HS-27A (cell line): Measurements from ENCODE around the gene AOAH.

Experiments
- DNase-seq: peaks from one replicate; pipeline ENCODE4 v3.0.0-alpha.2; 2012; ENCODE audit warnings: low read depth, missing footprints

The AOAH gene, protein sequence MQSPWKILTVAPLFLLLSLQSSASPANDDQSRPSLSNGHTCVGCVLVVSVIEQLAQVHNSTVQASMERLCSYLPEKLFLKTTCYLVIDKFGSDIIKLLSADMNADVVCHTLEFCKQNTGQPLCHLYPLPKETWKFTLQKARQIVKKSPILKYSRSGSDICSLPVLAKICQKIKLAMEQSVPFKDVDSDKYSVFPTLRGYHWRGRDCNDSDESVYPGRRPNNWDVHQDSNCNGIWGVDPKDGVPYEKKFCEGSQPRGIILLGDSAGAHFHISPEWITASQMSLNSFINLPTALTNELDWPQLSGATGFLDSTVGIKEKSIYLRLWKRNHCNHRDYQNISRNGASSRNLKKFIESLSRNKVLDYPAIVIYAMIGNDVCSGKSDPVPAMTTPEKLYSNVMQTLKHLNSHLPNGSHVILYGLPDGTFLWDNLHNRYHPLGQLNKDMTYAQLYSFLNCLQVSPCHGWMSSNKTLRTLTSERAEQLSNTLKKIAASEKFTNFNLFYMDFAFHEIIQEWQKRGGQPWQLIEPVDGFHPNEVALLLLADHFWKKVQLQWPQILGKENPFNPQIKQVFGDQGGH

DNA sequence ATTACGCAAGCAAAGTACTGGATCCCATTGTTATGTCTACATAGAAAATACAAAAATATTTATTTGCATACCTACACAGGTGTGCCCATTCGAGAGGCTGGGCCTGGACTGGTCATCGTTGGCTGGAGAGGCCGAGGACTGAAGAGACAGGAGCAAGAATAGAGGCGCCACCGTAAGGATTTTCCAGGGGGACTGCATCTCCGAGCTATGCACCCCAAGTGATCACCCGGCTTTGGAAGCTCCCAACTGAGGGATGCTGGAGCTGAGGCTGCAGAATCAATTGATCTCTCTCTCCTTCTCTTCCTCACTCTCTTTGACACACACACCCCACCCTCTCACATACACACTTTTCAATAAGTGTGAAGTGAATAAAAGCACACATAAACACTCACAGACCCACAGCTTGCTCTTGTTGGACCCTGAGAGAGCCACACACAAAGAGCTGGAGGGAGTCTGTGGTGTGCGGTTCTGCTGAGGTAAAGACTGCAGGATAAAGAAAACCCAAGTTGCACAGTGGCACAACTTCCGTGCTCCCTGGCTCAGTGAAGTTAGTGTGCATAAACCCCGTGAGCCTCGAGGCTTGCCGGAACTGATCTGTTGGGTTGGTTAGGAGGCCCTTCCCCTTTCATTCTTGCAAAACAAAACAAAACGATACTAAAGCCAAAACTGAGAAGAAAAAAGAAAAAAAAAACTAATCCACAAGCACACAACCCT lies at the start of gene AOAH:
Gene AOAH (minus strand): TSS at position 544 of the 714 bp plus-strand sequence. CDS start 346 bp downstream, at position 198.
- DNase-seq, result no peak

DNA sequence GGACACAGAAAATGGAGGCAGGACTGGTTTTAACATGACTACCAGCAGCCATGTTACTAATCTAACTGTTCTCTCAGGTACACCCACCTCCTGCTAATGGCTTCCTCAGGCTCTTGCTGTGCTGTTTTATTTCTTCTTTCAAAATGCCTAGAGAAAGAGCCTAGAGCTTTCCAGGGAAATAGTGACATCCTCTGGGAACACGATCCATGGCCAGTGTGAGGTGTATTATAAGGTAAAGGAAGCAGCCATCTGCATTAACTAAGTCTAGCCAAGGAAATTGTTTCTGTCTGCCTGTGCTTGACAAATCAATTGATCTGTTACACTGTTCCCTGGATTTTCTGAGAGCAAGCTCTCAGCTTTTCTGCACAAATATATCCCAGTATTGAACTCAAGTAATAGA lies 42.2 kb upstream of the AOAH start:
- no peak for DNase-seq

DNA sequence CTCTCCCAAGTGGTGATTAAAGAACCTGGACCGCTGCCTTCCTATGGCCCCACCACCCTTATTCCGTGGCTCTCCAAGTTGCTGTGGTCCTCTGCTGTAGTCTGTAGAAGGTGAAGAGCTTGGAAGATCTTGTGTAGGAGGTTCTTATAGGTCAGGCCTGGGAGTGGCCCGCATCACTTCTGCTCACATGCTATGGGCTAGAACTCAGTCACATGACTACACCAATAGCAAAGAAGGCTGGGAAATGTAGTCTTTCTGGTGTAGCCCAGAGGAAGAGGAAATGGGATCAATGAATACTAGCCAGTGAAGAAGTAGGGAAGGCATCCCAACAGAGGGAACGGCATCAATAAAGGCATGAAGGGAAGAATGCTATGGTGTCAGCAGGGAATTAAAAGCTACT lies 41.3 kb upstream of the AOAH start:
- DNase-seq, result no peak

DNA sequence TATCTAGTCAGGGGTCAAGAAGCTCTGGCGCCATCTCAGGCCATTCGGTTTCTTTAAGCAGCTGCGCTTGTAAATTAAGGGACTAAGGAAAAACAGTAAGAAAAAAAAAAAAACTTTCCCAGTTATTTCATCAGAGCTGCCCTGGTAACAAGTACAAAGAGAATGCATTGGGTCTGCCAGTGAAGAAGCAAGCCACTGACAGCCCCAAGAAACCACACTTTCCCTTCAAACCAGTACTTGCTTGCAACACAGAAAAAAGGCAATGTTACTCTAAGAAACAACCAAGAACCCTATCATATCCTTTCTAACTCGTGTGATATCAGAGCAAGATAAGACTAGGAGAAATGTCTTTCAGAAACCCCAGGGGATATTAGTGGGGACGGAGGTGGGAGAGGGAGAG lies 40.6 kb upstream of the AOAH start:
- DNase-seq, result no peak

DNA sequence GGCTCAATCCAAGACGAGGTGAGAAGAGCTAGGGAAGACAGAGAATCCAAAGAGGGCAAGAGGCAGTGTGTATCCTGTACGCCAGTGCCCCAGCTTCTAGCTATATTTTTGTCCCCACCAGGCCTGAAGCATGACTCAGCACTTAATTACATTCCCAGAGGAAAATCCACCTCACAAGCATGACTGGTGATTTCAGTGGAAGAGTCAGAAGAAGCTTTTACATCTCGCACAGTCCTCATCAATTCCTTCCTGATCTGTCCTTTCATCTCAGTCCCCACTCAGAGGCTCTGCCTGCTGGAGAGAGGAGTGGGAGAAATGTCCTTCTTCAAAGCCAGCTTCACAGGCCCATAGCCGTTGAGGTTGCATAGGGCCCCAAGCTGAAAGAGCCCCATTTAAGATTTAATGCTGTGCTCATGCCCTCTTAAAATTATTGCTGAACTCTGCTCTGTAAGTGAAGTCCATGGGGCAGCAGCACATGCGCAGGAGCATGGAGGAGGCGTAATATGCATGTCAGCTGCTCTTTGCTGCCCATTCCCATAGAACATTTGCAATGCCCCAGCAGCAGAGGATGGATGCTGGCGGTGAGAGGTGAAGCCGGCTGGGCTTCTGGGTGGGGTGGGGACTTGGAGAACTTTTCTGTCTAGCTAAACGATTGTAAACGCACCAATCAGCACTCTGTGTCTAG lies 39.0 kb upstream of the AOAH start:
- no peak for DNase-seq

DNA sequence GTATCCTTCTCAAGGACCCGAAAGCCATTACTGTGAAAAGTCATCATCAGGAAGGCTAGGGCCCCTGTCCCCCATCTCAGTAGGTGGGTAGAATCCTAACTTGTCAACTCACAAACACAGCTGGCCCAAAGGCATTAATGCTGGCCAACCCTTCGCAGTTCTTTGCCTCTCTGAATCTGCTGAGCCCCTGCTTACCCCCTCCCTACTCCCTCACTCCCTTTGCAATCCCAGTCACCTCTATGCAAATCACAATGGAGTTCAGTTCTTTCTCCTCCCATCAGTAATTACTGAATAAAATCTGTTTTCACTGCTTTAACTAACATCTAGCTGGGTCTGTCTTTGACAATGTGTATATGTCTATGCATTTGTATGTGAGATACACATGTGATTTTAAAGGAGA lies 38.1 kb upstream of the AOAH start:
- DNase-seq, result no peak

DNA sequence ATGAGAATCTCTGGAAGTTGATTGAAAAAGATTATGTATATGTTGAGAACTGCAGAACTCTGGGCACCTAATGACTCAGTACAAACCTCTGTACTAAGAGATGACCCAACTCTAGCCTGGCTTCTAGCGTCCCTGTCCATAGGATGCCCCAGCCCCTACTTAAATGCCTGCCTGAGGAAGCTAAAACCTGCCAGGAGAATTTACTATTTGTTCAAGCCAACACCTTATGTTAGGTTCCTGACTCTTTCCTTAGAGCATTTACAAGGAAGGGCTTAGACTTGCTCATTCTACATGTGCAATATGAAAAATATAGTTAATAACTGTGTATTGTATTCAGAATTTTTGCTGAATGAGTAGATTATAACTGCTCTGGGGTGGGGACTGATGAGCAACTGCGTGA lies 37.5 kb upstream of the AOAH start:
- no peak for DNase-seq

DNA sequence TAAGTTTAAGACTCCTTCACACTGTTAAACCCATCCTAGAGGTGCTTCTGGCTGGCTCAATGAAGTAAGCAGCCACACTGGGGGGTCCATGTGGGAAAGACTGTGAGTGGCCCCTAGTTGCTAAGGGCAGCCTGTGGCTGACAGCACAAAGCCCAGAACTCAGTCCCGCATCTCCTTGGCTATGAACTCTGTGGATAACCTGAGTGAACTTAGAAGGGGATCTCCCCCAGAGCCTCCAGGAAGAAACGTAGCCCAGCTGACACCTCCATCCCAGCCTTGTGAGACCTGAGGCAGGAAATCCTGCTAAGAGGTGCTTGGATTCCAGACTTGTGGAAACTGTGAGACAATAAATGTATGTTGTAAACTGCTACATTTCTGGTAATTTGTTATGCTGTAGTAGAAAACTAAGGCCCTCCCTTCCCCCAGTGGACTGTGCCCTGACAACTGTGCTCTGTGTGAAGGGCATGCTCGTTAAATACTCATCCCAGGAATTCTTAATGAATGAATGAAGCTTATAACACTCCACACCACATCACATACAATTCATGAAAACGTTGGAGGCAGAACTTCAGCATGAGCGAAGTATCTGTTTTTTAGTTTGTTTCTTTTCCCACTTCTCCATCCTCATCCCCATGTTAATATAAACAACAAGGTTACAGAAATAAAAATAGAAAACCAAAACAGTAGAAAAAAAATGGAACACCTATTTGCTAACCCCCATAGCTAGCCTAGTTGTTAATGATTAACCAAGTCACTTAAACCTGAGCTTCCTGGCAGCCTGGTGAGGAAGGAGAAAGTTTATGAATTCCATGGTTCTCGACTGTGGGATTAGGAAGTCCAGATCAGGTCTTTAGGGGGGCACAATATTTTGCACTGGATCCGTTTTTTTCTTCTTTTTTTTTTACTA lies 36.8 kb upstream of the AOAH start:
- no peak for DNase-seq

DNA sequence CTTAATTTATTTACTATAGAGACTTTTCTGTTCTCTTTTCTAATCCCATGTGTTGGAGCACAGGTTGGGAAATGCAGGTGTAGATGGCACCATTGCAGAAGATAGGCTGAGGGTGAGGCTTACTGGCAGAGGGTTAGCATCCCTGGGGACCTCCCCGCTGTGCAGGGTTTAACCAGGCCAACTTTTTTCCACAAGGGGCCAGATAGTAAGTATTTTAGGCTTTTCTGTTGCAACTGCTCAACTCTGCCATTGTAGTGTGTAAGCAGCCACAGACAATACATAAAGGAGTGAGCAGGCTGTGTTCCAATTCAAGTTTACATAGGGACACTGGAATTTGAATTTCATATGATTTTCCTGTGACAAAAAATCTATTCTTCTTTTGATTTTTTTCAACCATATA lies 34.6 kb upstream of the AOAH start:
- no peak for DNase-seq

DNA sequence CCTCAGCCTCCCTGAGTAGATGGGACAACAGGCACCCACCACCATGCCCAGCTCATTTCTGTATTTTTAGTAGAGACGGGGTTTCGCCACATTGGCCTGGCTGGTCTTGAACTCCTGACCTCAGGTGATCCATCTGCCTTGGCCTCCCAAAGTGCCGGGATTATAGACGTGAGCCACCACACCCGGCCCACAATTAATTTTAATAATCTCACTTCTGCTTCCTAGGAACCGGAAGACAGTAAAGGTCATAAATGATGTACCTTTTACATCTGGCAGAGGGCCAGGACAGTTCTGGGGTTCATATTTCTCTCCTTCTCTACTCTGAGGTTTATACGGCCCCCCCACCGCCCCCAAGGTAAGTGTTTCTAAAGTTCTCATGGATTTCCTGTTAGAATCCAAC lies 31.2 kb upstream of the AOAH start:
- no peak for DNase-seq

DNA sequence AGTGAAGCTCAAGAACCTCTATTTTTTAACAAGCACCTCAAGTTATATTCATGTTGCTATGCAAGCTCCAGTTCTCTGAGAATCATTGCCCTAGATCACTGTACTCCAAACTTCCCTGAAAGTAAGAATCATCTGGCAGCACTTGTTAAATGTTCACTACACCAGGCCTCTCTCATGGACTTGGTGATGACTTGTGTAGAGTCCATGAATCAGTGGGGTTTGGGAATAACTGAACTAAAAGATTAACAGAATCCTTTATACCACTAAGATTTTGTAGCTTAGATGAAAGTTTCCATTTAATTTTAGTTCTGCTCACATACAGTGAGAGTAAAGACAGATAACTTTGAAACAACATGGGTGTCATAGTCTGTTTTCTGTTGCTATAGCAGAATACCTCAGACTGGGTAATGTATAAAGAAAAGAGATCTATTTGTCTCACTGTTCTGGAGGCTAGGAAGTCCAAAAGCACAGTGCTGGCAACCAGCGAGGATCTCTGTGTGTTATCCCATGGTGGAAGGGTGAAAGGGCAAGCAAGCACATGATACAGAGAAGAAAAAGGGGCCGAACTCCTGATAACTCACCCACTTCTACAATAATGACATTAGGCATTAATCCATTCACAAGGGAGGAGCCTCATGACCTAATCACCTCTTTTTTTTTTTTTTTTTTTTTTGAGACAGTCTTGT lies 27.9 kb upstream of the AOAH start:
- DNase-seq, result no peak

DNA sequence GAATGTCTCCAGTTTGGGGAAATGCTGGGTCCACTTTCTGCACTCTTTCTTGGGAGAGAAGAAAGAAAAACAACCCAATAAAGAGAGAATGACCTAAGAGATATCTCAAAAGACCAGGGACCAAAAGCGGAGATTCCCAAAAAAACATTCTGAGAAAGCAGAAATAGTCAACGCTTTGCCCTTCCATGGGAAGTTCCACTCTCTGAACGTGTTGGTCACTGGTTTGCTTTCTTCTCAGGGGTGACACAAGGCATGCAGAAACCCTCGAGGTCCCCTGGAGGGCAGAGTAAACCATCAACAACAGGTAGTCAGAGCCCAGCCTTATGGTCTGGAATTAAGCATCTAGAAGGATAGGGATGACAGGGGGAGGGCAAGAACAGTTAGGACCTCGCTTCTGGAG lies 26.2 kb upstream of the AOAH start:
- no peak for DNase-seq

DNA sequence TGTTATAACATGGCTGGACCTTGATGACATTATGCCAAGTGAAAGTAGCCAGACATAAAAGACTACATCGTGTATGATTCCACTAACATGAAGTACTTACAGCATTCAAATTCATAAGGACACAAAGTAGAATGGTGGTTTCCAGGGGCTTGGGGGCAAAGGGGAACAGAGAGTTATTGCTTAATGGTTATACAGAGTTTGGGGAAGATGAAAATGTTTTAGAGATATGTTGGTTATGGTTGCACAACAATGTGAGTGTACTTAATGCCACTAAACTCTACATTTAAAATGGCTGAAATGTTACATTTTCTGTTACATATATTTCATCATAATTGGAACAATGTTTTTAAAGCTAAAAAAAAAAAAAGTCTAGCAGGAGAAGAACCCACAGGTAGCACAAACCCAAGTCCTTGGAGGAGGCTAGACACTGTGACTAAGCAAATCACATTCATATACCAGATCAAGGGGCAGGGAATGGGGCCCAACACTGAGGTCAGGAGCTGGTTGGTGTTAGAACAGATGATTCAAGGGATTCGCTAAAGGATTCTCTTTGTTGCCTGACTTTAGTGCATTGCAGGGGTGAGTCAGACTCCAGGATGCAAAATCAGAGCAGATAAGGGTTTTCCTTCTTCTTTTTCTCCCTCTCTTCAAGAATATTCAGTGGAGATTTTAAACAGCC lies 25.1 kb upstream of the AOAH start:
- no peak for DNase-seq

DNA sequence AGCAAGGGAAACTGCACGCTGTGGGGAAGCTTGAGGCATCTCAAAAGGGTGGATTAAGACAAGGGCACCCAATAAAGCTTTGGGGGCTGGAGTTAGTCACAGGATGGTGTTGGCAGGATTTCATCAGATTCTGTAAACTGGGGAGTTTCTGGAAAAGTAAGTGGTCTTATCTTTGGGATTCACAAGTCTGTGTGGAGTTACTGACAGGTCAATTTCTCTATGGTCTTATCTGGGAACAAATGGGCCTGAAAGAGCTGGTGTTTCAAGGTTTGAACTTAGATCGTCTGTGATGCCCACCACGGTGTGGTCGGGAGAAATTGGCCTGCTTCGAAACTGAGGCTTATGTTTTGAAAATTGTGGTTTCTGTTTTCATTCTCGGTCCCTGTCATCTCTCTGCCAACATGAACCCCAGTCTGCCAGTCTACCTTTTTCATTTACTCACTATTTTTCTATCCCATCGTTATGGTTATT lies 23.8 kb upstream of the AOAH start:
- DNase-seq, result no peak

DNA sequence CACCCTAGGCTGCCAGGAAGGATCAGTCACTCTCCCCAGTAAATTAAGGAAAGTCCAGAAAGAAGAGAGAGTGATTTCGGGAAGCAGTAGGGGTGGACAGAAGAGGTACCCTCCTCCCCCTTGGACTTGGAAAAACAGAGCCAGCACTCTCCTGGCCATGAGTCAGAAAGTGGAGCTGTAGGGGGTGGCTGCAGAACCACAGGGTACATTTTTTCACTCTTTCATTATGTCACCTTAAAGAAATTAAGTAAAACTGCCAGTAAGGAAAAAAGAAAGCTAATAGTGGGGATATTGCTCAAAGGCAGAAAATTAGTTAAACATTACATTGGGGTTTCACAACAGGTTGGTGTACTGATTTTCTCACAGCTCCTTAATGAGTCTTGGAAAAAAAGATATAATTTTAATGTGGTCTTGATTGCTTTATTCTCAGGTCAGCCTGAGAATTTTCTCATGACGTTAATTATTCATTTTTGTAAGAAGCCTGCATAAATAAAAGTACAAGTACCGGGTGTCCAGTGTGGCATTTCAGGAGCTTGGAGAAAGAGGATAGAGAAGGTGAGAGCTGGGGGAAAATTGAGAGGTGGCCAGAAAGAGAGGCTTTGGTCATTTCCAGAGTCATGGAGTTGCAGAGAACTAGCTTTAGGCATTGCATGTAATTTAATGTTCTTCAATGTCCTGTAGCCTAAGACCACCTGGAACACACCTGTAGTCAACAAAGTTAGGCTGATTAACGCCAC lies 23.2 kb upstream of the AOAH start:
- no peak for DNase-seq

DNA sequence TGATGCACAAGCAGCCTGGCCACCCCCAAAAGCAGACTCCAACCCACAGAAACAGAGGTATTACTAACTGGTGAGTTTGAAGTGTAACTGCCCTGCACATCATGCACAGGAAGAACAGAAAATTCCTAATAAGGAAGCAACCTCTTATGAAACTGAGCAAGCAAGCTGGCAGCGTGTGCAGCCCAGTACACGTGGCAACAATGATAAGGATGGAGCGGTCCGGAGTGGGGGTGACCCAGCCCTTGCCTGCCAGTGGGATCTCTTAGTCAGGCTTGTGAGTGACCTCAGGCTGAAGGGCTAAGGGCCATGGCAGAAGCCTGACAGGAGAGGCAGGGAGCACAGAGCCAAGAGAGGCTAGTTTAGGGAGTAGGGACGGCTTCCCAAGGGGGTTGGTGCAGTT lies 22.1 kb upstream of the AOAH start:
- DNase-seq, result no peak

DNA sequence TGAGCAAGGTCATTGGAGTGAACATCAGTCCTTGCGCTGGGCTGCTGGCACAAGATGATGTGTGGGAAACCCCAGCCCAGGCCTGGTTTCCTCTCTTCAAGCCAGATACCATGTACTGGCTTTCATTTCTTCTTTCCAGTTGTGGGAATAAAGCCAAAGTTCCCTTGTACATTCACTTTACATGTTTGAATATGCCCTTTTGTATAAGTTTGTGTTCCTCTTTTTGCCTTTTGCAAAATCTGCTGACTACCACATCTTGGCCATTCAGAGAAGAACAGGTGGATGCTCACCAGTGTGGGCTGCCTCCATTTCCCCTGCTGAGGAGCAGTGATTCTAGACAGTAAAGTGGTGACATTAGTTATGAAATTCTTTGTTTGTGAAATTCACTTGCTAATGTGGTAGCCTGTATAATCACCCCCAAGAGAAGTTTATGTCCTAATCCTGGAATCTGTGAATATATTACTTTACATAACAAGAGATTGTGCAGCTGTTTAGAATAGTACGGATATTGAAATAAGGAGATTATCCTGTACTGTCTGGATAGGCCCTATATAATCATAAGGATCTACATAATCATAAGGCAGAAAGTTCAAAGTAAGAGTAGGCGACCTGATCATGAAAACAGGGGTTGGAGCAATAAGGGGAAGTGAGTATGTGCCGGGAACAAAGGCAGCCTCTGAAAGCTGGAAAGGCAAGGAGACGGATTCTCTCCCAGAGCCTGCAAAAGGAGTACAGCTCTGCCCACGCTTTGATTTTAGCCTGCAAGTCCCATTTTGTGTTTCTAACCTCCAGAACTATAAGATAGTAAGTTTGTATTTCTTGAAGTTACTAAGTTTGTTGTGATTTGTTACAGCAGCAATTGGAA lies 18.8 kb upstream of the AOAH start:
- DNase-seq, result no peak

DNA sequence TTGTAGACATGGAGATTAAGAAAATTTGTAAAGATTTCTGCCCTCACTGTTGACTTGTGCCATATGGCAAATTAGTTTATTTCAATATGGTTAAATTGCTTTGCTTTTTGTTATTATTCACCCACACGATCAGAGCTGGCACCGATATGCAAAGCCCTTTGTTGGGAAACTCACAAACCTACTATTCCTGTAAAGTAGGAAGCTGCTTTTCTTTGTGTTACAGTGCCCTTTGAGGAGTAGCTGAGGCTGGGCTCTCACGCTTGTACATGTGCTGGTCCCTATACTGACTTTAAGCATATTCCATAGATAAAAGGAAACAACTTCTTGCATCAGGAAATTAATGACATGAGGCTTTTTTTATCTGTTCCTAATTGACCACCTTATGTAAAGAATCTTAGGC lies 17.6 kb upstream of the AOAH start:
- DNase-seq, result no peak

DNA sequence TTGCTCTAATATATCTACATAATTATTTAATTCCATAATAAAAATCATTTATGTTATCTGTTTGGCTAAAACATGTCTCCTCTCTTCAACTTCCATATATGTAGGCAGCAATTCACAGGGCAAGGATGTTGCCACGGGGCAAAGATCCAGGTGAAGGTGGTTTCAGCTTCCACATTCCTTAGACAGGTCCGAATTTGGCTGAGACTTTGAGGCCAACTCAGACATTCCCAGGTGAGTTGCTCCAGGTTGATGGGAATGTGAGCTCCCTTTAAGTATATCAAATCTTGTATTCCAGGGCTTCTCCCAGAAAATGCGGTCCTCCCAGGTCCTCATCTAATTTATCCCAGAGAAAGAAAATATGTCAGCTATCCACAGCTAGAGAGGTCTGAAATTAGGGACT lies 15.1 kb upstream of the AOAH start:
- no peak for DNase-seq
